ENCODE measurements around the gene TUBB1.
A peak's percentile ranks its signal among the peaks of the same experiment; 100 is the strongest.

TUBB1 gene

GRCh38 chr20:59071216-59071615 lies 52.0 kb downstream of the TUBB1 start:
- Mint-ChIP-seq H3K4me3 (peak overlapping the region in 1 of 2 donors; percentile 30), H3K27me3 (peaks cover 14 to 15% of the 10 kb centered on the region in 2 donors), H3K36me3 (no peaks in the 10 kb centered on the region), H3K4me1 (peaks cover 36 to 50% of the 10 kb centered on the region in 2 donors), H3K9me3 (no peaks in the 10 kb centered on the region), H3K27ac (peak overlapping the region; percentile 25)
- peak; percentile 24 for DNase-seq
- peak; percentile 92 to 93 for ATAC-seq (replicated peaks)

GRCh38 chr20:59073582-59073981 lies 54.4 kb downstream of the TUBB1 start:
- no peak overlapping the region for H3K4me3 Mint-ChIP-seq
- H3K36me3 Mint-ChIP-seq, result no peaks in the 10 kb centered on the region
- ATAC-seq (replicated peaks) (no peak), DNase-seq (no peak)
- H3K4me1 Mint-ChIP-seq, result peaks cover 43 to 65% of the 10 kb centered on the region in 2 donors
- peaks cover 16 to 19% of the 10 kb centered on the region in 2 donors for H3K27me3 Mint-ChIP-seq
- H3K9me3 Mint-ChIP-seq, result no peaks in the 10 kb centered on the region
- H3K27ac Mint-ChIP-seq, result no peak overlapping the region

- peak; percentile 42 to 49 for ATAC-seq (replicated peaks)
- Mint-ChIP-seq H3K4me3 (no peak overlapping the region), H3K9me3 (no peaks in the 10 kb centered on the region), H3K4me1 (peaks cover 37 to 62% of the 10 kb centered on the region in 2 donors), H3K27ac (no peak overlapping the region), H3K27me3 (peaks cover 16 to 19% of the 10 kb centered on the region in 2 donors), H3K36me3 (no peaks in the 10 kb centered on the region)
- no peak for DNase-seq
Observed at GRCh38 chr20:59074456-59074855, 55.2 kb downstream of the TUBB1 start.

- Mint-ChIP-seq H3K36me3 (no peaks in the 10 kb centered on the region), H3K27ac (no peak overlapping the region), H3K27me3 (peaks cover 18 to 20% of the 10 kb centered on the region in 2 donors), H3K4me1 (peaks cover 30 to 58% of the 10 kb centered on the region in 2 donors), H3K4me3 (no peak overlapping the region), H3K9me3 (no peaks in the 10 kb centered on the region)
- ATAC-seq (replicated peaks) (no peak), DNase-seq (no peak)
Observed at GRCh38 chr20:59075934-59076508, 56.8 kb downstream of the TUBB1 start.
